GM06990 (cell line): ENCODE results near the gene ZNF536.

Experiments
- DNase-seq: peaks from one replicate; pipeline ENCODE4 v3.0.0-alpha.2; 2011; ENCODE audit not compliant: insufficient read length; ENCODE audit errors: extremely low read depth
- H3K27me3 ChIP-seq: replicated peaks from 2 replicates; pipeline ENCODE4 v1.6.0; 2011; ENCODE audit warnings: low read length; ENCODE audit not compliant: control insufficient read depth, insufficient read depth
- H3K36me3 ChIP-seq: 2 replicates; pipeline ENCODE4 v1.5.1; 2011; ENCODE audit warnings: low read length; ENCODE audit not compliant: control insufficient read depth, insufficient read depth
- H3K4me3 ChIP-seq: replicated peaks from 2 replicates; pipeline ENCODE4 v1.5.1; 2011; ENCODE audit warnings: low read depth, mild to moderate bottlenecking, control low read depth, low read length
- CTCF ChIP-seq: IDR thresholded peaks from 2 replicates; pipeline ENCODE4 v1.5.1; 2011; ENCODE audit warnings: low read length, control low read depth, mild to moderate bottlenecking, inconsistent platforms; ENCODE audit not compliant: insufficient read depth, poor library complexity, severe bottlenecking

ZNF536 gene

GRCh38 chr19:30326393-30326710 is 45.8 kb upstream of the ZNF536 start:
- no peak for TF ChIP-seq CTCF
- DNase-seq: no peak
- Histone ChIP-seq H3K27me3 (no peaks in the 10 kb centered on the region), H3K36me3 (no peaks in the 10 kb centered on the region), H3K4me3 (no peak overlapping the region)

- no peak for DNase-seq
- Histone ChIP-seq H3K4me3 (no peak overlapping the region), H3K27me3 (no peaks in the 10 kb centered on the region), H3K36me3 (no peaks in the 10 kb centered on the region)
- no peak for TF ChIP-seq CTCF
Observed at GRCh38 chr19:30327331-30327730, 44.9 kb upstream of the ZNF536 start.

GRCh38 chr19:30328096-30328495 is 44.1 kb upstream of the ZNF536 start:
- no peaks in the 10 kb centered on the region for H3K27me3 ChIP-seq

GRCh38 chr19:30330266-30330665 is 41.9 kb upstream of the ZNF536 start:
- H3K4me3 ChIP-seq: no peak overlapping the region
- no peaks in the 10 kb centered on the region for H3K27me3 ChIP-seq
- TF ChIP-seq CTCF: no peak

More at GRCh38 chr19:30328096-30328495, 44.1 kb upstream of the ZNF536 start:
- no peak for DNase-seq
- TF ChIP-seq CTCF: no peak
- H3K36me3 ChIP-seq: no peaks in the 10 kb centered on the region
- H3K4me3 ChIP-seq: no peak overlapping the region

GRCh38 chr19:30332445-30333234 is 39.5 kb upstream of the ZNF536 start:
- no peak for DNase-seq

More at GRCh38 chr19:30330266-30330665, 41.9 kb upstream of the ZNF536 start:
- DNase-seq: no peak
- no peaks in the 10 kb centered on the region for H3K36me3 ChIP-seq

More at GRCh38 chr19:30332445-30333234, 39.5 kb upstream of the ZNF536 start:
- no peak for TF ChIP-seq CTCF
- no peaks in the 10 kb centered on the region for H3K36me3 ChIP-seq
- H3K27me3 ChIP-seq: no peaks in the 10 kb centered on the region
- H3K4me3 ChIP-seq: no peak overlapping the region
